HG03432 (cell line): Measurements from ENCODE around the gene SPATS2L.

ENCODE experiments used
- ATAC-seq: cut with Tn5 transposase; IDR thresholded peaks from one replicate; pipeline ENCODE4 v1.9.1; 2021; ENCODE audit warnings: mild to moderate bottlenecking, moderate library complexity; ENCODE audit not compliant: unreplicated experiment

The SPATS2L gene

DNA sequence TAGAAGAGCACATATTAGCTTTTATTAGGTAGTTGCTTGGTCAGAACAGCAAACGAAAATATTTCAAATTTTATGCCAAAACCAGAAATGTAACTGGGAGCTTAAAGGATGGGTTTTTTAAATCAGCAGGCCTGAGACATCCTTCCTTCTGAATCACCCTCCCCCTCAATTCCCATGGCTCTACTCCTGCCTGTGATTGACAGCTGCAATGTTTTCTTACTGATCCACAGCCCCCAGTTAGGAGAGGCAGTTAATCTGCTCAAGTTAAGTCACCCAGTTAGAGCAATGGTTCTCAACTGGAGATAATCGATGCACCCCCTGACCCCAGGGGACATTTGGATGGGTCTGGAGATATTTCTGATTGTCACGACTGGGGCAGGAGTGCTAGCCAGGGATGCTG is 178.4 kb downstream of the SPATS2L start:
- ATAC-seq, result no peak

DNA sequence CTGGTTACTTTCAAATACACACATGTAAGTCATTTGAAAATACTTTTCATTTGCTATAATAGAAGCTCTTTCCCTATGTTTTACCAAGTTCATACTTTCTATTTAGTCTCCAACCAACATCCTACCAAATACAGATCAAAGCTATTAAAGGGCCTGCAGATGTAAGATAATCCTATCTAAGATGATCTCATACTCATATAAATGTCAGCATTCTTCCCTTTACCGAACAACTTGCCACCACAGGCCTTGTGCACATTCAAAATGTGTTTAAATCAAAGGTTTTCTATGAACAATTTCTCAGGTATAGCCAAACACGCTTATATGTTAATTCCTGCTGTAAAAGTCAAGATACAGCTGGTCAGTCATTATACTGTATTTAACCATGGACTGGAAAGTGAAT is 180.0 kb downstream of the SPATS2L start:
- no peak for ATAC-seq

DNA sequence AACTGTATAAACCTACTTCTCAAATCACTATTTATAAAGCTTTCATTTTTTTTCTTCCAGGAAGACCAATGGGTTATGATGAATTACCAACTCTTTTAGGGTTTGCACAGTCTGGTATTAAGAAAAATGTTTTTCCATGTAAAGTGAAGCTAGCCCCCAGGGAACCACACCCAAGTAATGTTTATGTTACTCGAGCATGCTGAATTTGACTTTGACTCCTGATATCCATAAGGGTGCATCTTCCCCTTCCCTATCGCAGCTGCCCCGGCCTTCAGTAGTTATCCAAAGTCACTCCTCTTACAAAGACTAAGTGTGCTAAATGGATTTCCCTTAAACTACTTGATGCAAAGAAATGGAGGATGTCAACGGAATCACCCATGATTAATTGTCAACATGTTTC is 181.7 kb downstream of the SPATS2L start:
- ATAC-seq, result no peak

DNA sequence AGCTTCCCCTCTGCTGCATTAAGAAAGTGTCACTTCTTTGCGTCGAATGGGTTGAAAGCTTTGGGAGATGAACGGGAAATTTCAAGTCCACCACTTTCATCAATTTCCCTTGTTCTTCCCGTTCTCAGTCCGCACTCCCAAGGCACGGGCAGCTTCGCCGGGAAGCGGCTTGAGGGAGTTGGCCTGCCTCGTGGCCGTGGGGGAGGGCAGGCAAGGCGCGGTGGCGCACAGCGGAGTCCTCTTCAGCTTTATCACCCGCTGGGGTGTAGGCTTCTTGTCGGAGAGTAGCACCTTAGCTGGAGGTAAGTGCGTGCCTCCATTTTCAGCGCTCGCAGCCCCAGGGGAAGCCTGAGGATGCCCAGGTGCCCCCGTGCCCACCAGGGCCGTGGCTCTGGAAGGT is 183.5 kb downstream of the SPATS2L start:
- no peak for ATAC-seq

DNA sequence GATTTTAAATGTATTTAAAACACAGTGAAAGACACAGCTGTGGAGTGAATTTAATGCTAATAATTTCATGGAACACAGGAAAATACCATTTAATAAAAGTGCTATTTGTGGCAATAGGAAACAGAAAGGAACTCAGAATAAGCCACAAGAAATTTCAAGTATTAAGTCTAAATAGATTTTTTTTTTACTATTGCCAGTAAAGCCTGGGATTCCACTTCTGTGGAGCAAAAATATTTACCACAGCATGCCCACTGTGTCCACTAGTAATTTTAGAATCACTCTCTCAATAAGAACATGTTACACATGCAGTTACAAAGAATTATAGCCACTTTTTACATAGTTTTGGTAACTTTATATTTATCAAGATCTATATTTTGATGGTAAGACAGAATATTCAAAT is 186.2 kb downstream of the SPATS2L start:
- no peak for ATAC-seq

DNA sequence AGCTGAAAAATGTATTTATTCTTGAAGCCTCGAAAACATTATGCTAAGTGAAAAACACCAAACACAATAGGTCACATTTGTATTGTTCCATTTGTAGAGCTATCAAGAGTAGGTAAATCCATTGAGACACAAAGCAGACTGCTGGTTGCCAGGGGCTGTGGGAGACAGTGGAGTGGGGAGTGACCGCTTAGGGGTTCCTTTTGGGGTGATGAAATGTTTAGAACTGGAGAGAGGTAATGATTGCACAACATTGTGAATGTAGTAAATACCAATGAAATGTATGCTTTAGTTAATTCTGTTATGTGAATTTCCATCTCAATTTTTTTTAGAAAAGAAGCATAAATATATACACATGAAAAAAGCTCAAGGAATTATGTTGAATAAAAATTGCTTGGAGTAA is 187.6 kb downstream of the SPATS2L start:
- no peak for ATAC-seq

DNA sequence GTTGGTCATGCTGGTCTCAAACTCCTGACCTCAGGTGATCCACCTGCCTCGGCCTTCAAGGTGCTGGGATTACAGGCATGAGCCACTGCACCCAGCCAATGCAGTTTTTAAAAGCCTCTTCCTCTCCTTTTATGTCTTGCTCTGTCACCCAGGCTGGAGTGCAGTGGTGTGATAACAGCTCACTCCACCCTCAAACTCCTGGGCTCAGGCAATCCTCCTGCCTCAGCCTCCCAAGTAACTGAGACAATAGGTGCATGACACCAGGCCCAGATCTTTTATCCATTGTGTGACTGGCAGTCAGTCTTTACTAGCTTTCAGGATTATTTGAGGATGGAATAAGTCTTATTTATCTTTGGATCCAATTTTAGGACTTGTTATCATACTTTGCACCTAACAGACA is 190.2 kb downstream of the SPATS2L start:
- no peak for ATAC-seq

DNA sequence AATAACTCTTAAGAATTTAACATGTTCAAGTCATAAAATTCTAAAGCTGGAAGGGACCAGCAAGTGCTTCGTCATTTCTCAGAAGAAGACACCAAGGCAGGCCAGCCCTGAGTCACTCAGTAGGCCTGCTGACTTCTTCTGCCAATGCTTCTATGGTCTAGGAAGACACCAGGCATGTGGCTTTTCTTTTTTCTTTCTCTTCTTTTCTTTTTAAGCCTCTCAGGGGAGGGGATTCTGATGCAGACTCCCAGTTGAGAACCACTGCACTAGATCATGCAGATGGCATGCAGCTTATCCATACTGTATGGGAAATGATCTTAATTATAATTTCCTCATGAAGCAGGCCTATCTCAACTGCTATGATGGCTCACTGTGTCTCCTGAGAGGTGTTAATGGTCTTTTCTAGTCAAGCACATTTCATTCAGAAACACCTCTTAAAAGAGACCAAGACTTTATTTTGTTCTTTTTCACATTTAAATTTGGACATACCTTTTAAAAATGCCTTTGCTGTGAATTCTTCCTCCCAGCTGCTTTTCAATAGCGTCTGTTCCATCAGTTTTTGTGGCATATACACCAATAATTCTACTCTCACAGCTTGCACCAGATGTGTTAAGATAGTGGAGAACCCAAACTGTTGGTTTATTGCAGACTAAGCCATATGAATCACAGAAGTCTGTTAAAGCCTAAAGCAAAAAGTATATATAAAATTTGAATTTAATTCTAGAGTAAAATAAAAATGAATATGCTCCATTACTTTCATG is 192.1 kb downstream of the SPATS2L start:
- no peak for ATAC-seq

DNA sequence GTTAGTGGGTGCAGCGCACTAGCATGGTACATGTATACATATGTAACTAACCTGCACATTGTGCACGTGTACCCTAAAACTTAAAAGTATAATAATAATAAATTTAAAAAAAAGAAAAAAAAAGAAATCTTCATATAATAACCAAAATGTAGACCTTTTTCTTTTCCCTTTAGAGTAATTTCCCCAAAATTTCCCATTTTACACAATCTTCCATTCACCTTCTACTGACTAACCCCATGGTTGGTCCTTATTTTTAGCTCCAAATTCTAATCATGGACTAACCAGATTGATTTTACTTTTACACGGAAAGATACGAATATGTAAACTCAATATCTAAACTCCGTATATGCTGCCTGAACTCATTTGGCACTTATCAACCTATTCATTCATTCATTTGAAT is 195.7 kb downstream of the SPATS2L start:
- no peak for ATAC-seq

DNA sequence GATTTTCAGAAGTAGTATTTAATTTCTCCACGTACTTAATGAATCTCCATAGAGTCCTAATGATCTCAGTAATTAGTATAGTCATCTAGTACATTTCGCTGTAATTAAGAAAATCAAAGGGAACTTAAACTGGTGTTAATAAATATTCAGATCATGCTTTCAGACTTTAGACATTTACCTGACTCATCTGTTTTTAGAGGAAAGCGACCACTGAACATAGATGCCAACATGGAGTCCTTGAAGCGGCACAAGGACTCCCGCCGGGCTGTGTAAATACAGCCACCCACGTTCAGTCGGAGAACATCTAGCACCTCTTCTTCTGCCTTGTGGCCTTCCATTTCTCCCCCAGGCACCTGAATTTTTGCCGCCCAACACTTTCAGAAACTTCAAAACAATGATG is 200.2 kb downstream of the SPATS2L start:
- ATAC-seq, result no peak

DNA sequence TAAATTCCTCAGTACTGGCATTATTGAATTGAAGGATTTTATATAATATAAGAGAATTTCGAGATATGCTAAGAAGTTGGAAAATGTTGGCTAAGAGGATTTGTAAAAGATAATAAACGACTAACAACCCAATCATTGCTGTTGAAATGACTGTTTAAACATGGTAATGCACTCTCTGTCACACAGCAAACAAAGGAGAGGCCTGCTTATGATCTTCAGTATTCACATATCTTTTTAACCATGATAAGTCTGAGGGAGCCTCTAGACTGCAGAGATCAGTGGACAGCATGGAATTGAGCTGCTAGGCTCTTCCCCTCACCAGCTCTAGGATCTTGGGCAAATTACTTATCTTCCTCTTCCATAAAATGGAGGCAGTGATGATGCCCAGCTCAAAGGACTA is 200.7 kb downstream of the SPATS2L start:
- no peak for ATAC-seq

DNA sequence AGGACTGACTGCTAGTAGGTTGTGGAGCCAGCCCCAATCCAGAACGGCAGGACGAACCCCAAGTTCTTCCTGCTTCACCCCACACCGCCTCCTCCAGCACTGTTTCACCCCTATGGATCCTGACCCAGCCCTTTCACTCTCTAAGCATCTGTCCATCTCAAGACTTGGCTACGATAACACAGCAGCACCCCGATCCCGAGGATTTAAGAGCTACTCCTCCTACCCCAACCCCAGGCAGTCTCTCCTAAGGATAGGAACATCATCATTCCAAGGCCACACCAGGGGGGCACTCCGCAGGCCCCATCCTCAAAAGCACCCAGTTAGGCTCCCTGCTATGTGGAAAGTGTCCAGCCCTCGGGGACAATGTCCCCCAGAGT is 202.7 kb downstream of the SPATS2L start:
- peak; percentile 10 for ATAC-seq

DNA sequence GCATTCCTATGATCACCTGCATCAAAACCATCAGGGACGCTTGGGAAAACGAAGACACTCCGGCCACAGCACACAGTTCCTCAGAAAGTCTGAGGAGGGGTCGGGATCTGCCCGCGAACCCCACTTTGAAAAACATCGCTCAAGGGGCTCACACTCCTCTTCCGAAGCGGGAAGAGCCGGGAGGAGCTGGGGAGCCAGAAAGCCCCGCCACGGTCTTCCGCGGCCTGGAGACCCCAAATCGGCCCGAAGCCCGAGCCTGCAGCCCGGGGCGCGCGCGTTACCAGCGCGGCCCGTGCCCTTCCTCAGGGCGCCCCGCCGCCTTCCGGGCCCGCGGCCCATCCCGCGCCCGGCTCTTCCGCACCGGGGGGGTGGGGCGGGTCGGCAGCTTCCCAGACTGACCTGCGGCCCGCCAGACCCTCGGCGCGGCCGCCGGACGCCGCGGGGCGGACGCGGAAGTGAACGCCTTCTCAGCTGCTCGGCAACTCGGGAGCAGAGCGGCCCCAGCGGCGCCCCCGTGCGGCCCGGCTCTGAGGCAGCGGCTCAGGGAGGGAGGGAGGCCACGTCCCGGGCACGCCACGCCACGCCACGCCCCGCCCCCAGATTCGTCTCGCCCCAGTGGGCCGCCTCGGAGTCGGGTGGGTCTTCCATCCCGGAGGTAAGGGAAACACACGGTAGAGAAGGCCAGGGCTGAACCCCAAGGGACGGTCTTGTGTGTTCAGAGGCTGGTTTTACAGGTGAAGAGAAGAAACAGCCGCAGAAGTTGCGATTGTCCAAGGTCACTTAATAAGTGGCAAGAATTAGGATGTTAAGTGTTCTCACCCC is 203.3 kb downstream of the SPATS2L start, which contains the start of gene KCTD18:
Gene KCTD18 (minus strand): TSS at position 457 of the 822 bp plus-strand sequence. CDS start 3,052 bp downstream, outside the sequence.
- peak; percentile 98 for ATAC-seq

DNA sequence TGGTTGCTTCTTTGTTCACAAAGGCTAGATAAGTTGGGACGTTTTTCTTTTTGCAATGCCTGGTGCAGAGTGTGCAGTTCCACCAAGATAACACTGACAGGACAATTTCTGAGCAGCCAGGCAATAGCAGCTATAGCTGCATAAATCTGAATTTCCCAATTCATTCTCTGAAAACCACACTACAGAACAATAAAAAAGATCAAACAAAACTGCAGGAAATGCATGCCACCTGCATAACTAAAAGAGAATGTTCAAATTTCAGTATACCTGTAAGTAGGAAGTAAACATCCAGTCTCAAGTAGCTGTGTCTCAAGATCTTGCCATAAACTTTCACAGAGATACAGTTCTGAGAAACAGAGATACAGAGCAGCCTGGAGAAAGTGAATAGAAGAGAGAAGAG is 208.7 kb downstream of the SPATS2L start:
- ATAC-seq, result no peak

DNA sequence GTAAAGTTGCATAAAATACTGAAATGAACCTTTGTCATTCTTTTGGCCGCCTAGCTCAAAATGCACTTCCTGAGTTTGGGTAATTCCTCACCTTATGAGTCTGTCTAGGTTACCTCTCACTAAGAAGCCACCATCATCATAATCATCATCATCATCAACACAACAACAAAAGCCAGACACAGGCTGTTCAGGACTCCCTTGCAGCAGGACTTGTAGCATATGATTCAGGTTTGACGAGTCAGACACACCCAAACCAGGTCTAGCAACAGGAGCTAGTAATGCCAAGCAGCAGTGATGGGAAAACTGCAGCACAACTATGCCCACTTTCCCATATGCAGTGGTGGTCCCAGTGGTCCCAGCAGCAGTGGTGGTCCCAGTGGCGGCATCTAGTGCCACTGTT is 216.7 kb downstream of the SPATS2L start:
- no peak for ATAC-seq

DNA sequence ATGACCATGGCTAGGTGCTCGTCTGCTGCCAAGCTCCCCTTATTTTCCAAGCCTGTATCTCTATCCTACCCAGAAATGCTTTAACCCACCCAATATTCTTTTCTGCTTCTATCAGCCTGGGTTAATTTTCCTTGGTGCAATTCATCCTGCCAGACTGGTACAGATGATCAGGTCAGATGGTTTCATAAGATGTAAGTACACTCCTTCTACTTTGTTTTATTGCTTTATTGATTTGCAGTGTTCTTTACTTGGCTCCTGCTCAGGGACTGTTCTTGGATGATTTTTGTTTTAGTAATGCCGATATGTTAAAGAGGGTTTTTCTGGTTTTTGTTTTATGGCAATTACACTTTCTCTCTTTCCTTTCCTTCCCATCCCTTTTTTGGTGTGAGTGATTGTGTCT is 217.1 kb downstream of the SPATS2L start:
- no peak for ATAC-seq

DNA sequence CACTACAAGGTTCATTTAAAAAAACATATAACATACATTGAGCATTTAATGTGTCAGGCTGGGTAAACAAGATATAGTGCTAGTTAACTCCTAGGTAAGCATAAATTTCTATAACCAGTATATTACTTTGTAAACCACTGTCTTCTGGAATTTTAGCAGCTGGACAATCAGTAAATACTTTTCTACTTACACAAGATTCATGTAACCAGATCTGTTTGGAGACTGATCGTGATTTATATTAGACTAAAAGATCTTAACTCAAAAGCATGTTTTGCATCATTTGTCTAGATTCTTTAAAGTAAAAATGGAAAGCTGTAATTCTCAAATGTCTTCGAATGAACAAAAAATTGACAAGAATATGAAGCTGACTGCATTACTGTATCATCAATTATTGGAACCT is 218.6 kb downstream of the SPATS2L start:
- no peak for ATAC-seq

DNA sequence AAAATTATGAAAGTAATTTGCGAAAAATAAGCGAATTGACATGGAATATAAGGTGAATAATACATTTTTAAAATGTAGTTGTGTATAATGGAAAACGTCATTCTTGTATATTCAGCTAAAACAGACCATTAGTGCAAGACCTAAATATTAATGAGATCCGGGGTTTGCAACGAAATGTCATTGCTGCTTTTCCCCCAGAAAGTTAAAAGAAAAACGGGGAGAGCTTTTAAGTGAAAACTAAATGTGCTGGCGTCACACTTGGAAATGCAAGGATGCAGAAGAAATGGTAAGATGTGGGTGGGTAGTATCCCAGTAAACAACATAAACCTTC is 219.0 kb downstream of the SPATS2L start:
- no peak for ATAC-seq

DNA sequence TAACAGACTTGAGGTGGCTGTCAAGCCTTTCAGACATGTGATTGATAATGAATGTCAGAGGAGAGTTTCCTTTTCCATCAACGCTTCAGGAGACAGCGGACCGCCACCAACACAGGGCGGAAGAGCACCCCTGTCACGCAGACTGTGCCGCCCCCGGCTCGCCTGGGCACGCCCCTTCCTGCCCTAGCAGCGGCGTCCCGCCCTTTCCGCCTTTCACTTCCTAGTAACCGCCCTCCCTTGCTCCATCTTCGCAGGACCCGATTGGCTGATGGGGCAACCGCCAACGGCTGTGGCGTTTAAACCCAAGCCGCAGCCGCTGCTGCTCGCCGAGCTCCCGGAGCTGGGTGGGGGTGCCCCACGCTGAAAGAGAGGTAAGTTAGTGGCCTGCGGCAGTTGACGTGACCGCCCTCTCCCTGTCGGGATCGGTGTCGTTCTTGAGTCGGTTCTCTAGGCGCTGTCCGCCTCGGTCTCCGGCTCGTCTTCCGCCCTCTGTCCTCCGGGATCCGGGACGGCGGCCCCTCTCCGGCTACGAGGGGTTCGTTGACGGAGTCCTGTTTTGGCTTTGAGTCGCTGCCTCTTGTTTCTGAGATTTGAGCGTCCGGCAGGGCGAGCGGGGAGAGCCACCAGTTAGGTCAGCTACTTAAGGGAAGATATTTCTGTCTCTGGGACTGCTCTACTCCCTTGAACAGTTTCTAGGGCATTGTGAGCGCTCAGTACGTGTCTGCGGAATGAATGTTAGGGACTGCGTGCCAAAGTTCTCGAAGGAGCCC is 219.6 kb downstream of the SPATS2L start, which contains the start of gene SGO2:
Gene SGO2 (plus strand): TSS at position 326 of the 770 bp plus-strand sequence. CDS start 6,769 bp downstream, outside the sequence.
- peak; percentile 100 for ATAC-seq

DNA sequence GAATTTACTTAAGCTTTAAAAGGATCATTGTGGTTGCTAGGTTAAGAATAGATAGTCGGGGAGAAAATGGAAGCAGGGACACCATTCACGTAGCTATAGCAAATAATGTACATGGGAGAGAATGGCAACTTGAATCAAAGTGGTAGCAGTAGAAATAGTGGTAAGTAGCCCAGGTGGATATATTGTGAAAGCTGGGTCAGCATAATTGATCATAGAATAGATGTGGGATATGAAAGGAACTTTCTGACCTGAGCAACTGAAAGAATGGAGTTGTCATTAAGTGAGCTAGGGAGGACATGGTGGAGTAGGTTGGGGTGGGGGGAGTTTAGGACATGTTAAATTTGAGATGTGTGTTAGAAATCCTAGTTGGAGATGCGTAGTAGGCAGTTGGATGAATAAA is 221.7 kb downstream of the SPATS2L start:
- no peak for ATAC-seq
